Transverse colon (tissue), 3 donors: ENCODE measurements around the gene FXYD2.

ENCODE experiments used
- EP300 ChIP-seq: sonication (generic); formaldehyde crosslinking; IDR thresholded peaks from one replicate; pipeline ENCODE4 v1.6.1; 2017; ENCODE audit warnings: antibody characterized with exemption, low read depth
- TF ChIP-seq, protein P1 (sequence below), 5 experiments: fragments of 200-600 bp in 3 of 5; fragments of 450-650 bp in 2 of 5; sonication (generic) in 3 of 5; IDR thresholded peaks; 1 replicate in 2 of 5; 2 replicates in 3 of 5; pipeline ENCODE4 v1.5.1; 2016 to 2017; ENCODE audit warnings: antibody characterized with exemption in 5 of 5, inconsistent platforms in 3 of 5, mild to moderate bottlenecking in 2 of 5, moderate library complexity in 1 of 5

DNA sequence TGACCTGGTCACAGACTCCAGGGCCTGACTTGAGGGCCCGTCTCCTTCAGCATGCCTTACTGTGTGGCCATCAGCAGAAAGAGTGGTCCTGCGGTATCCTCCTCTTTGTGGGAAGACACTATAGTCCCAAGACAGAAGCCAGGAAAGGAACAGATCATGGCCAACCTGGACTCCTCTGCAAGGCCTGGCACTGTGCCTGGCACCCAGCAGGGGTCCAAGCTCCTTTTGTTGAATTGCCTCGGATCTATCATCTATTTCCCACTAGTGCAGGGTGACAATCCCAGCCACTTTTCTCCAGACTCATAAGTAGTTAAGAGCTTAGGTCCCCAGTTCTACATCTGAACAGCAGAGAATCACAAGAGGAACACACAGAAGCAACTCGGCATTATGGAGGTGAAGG, 54.5 kb downstream of the FXYD2 start:
- TF ChIP-seq, protein P1, sequence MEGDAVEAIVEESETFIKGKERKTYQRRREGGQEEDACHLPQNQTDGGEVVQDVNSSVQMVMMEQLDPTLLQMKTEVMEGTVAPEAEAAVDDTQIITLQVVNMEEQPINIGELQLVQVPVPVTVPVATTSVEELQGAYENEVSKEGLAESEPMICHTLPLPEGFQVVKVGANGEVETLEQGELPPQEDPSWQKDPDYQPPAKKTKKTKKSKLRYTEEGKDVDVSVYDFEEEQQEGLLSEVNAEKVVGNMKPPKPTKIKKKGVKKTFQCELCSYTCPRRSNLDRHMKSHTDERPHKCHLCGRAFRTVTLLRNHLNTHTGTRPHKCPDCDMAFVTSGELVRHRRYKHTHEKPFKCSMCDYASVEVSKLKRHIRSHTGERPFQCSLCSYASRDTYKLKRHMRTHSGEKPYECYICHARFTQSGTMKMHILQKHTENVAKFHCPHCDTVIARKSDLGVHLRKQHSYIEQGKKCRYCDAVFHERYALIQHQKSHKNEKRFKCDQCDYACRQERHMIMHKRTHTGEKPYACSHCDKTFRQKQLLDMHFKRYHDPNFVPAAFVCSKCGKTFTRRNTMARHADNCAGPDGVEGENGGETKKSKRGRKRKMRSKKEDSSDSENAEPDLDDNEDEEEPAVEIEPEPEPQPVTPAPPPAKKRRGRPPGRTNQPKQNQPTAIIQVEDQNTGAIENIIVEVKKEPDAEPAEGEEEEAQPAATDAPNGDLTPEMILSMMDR (IDR thresholded peaks at IDR 0.05): no peak
- TF ChIP-seq EP300: no peak
